A549 (cell line): ENCODE results near the gene PUM1. TPM values are rescaled to one million over a fixed set of nuclear protein-coding genes. Genes with fewer than 3 reads are reported as not detected.

Experiments used
- ATAC-seq, 2 experiments: fragments of 200-7000 bp in 1 of 2; fragments of >200 bp in 1 of 2; cut with Nextera tagmentation in 1 of 2; cut with Tn5 transposase in 1 of 2; 3 replicates each; pipeline versions ENCODE4 v1.8.0 to v1.9.1; 2018 to 2020; ENCODE audit warnings: mild to moderate bottlenecking in 1 of 2, moderate library complexity in 1 of 2
- CTCF ChIA-PET: fragments of 300-600 bp; sonication (Branson Sonifier 250); formaldehyde crosslinking; extraction: SDS; loops from one replicate; lab custom pipeline; 2021; ENCODE audit warnings: antibody characterized with exemption, inconsistent platforms; lab: Yijun Ruan, JAX
- POLR2A ChIA-PET: fragments of 350-600 bp; formaldehyde crosslinking; extraction: SDS; loops from one replicate; lab custom pipeline; 2021; ENCODE audit warnings: antibody characterized with exemption, inconsistent platforms; lab: Yijun Ruan, JAX
- DNase-seq, 2 experiments: peaks; one replicate each; pipeline versions ENCODE4 v3.0.0 to v3.0.0-alpha.2; 2011 to 2016; ENCODE audit warnings: low read depth in 1 of 2, low spot score in 1 of 2
- FAIRE-seq: peaks from 2 replicates; lab custom pipeline; 2011; peaks lifted over from hg19 to GRCh38; lab: Jason Lieb, UNC
- H3K27ac ChIP-seq, 2 experiments: fragments of >200 bp; sonication (Bioruptor Twin); formaldehyde crosslinking; 3 replicates each; pipeline ENCODE4 v1.5.1; 2016 to 2017
- H3K4me1 ChIP-seq: fragments of >200 bp; sonication (Bioruptor Twin); formaldehyde crosslinking; 3 replicates; pipeline ENCODE4 v1.6.1; 2016
- H3K4me2 ChIP-seq: fragments of >200 bp; sonication (Bioruptor Twin); formaldehyde crosslinking; 3 replicates; pipeline ENCODE4 v1.6.1; 2016
- H3K4me3 ChIP-seq: fragments of >200 bp; sonication (Bioruptor Twin); formaldehyde crosslinking; 3 replicates; pipeline ENCODE4 v1.5.1; 2016
- H3K9me3 ChIP-seq: fragments of >200 bp; sonication (Bioruptor Twin); formaldehyde crosslinking; 3 replicates; pipeline ENCODE4 v1.6.1; 2016
- BCL3 ChIP-seq: fragments of >200 bp; sonication (Bioruptor Twin); formaldehyde crosslinking; IDR thresholded peaks from 3 replicates; pipeline ENCODE4 v1.6.1; 2016
- CHD2 ChIP-seq: fragments of 150-350 bp; IDR thresholded peaks from 2 replicates; pipeline ENCODE4 v1.6.1; 2014; ENCODE audit warnings: low read length; ENCODE audit not compliant: partially characterized antibody
- CTCF ChIP-seq: fragments of >200 bp; sonication (Bioruptor Twin); formaldehyde crosslinking; IDR thresholded peaks from 3 replicates; pipeline ENCODE4 v1.5.1; 2016
- EHF ChIP-seq: fragments of 250-450 bp; sonication (Bioruptor Pico); IDR thresholded peaks from 2 replicates; pipeline ENCODE4 v1.5.0; 2020; ENCODE audit warnings: mild to moderate bottlenecking
- GATA3 ChIP-seq: IDR thresholded peaks from 2 replicates; pipeline ENCODE4 v1.6.1; 2012; ENCODE audit warnings: borderline replicate concordance
- HES2 ChIP-seq: fragments of >200 bp; sonication (Bioruptor Twin); formaldehyde crosslinking; IDR thresholded peaks from 2 replicates; pipeline ENCODE4 v1.6.1; 2016
- JUNB ChIP-seq: fragments of >200 bp; sonication (Bioruptor Twin); formaldehyde crosslinking; IDR thresholded peaks from 2 replicates; pipeline ENCODE4 v1.6.1; 2016
- KDM1A ChIP-seq: fragments of 200-600 bp; sonication (generic); IDR thresholded peaks from 2 replicates; pipeline ENCODE4 v1.6.1; 2016; ENCODE audit warnings: low read depth, mild to moderate bottlenecking
- MAZ ChIP-seq: fragments of 150-350 bp; IDR thresholded peaks from 2 replicates; pipeline ENCODE4 v1.6.1; 2014; ENCODE audit warnings: antibody characterized with exemption, low read depth, low read length, borderline replicate concordance
- MYC ChIP-seq: IDR thresholded peaks from 2 replicates; pipeline ENCODE4 v1.6.1; 2012; ENCODE audit warnings: mild to moderate bottlenecking, inconsistent platforms, low read length, improper control_type of control experiment, borderline replicate concordance
- NR3C1 ChIP-seq: fragments of >200 bp; sonication (Bioruptor Twin); formaldehyde crosslinking; IDR thresholded peaks from 3 replicates; pipeline ENCODE4 v1.6.1; 2017
- POLR2A ChIP-seq: IDR thresholded peaks from 2 replicates; pipeline ENCODE4 v1.6.1; 2012; ENCODE audit warnings: mild to moderate bottlenecking, low read length
- POLR2AphosphoS2 ChIP-seq: conservative IDR thresholded peaks from 2 replicates; pipeline ENCODE4 v1.6.1; 2012; ENCODE audit warnings: low read length, improper control_type of control experiment, inconsistent platforms
- RAD21 ChIP-seq, 2 experiments: fragments of >200 bp in 1 of 2; sonication (Bioruptor Twin) in 1 of 2; formaldehyde crosslinking in 1 of 2; IDR thresholded peaks in 1 of 2; conservative IDR thresholded peaks in 1 of 2; 2 replicates in 1 of 2; 3 replicates in 1 of 2; pipeline ENCODE4 v1.6.1; 2012 to 2018; ENCODE audit warnings: inconsistent platforms in 1 of 2
- RNF2 ChIP-seq: fragments of 200-600 bp; sonication (generic); IDR thresholded peaks from 2 replicates; pipeline ENCODE4 v1.6.1; 2016; ENCODE audit warnings: low read depth, mild to moderate bottlenecking, antibody characterized with exemption, moderate library complexity, borderline replicate concordance
- SMC3 ChIP-seq: fragments of >200 bp; sonication (Bioruptor Twin); formaldehyde crosslinking; IDR thresholded peaks from 3 replicates; pipeline ENCODE4 v1.6.1; 2018; ENCODE audit warnings: inconsistent platforms
- SREBF2 ChIP-seq: fragments of 450-650 bp; IDR thresholded peaks from 2 replicates; pipeline ENCODE4 v1.6.1; 2014; ENCODE audit warnings: mild to moderate bottlenecking, moderate library complexity
- ZC3H11A ChIP-seq: fragments of 450-650 bp; IDR thresholded peaks from 2 replicates; pipeline ENCODE4 v1.6.1; 2014; ENCODE audit warnings: antibody characterized with exemption, mild to moderate bottlenecking
- ZFP36 ChIP-seq: fragments of 450-650 bp; IDR thresholded peaks from 2 replicates; pipeline ENCODE4 v1.6.1; 2014; ENCODE audit warnings: borderline replicate concordance; ENCODE audit not compliant: partially characterized antibody
- WGBS: methylation state at CpG from one replicate; pipeline ENCODE4 v1.1.6; 2017; ENCODE audit errors: missing lambda C conversion rate; 5-methylcytosine and 5-hydroxymethylcytosine counted together
- polyA plus RNA-seq, 4 experiments: library from polyadenylated mRNA; depleted of rRNA in 3 of 4; stranded (reverse); fragments of >200 nt; fragmentation: RNase III in 1 of 4; extraction: RNeasy Plus Mini Kit Qiagen cat#74134 plus additional on column Dnase treatment in 1 of 4; gene quantifications; 2 replicates in 3 of 4; 3 replicates in 1 of 4; pipeline ENCODE4 v1.2.3, GENCODE V29; 2011 to 2017
- TF ChIP-seq, protein P1 (sequence below): IDR thresholded peaks from 2 replicates; pipeline ENCODE4 v1.6.1; 2012; ENCODE audit warnings: low read depth, borderline replicate concordance
- TF ChIP-seq, protein P2 (sequence below): IDR thresholded peaks from 2 replicates; pipeline ENCODE4 v1.6.1; 2012

Gene PUM1
- polyA plus RNA-seq, 2 of the 4 experiments (the other 2 are of a cell fraction): 30.2 to 55.3 TPM

DNA sequence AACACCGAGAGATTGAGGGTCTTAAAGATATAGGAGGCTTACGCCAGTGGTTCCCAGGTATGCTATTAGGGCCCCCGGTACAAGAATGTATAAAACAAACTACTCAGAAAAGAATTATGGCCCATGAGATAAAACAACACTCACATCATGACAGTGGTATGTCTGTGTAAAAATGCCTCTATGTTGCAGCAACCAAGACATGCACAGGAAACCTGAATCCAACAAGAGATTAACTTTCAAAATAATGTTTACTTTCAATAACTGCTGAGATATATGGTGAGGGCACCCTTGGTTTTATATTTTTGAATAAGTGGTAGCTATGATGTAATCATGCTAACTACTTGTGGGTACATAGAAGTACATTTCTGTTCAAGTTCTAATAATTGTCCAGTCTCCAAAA is 74.9 kb downstream of the PUM1 start:
- H3K4me2 ChIP-seq: no peak overlapping the region
- TF ChIP-seq, protein P1, sequence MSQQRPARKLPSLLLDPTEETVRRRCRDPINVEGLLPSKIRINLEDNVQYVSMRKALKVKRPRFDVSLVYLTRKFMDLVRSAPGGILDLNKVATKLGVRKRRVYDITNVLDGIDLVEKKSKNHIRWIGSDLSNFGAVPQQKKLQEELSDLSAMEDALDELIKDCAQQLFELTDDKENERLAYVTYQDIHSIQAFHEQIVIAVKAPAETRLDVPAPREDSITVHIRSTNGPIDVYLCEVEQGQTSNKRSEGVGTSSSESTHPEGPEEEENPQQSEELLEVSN: no peak
- TF ChIP-seq CTCF (no peak), POLR2AphosphoS2 (no peak), GATA3 (no peak), BCL3 (no peak), KDM1A (no peak), MAZ (no peak), ZC3H11A (no peak), CHD2 (no peak), HES2 (no peak), MYC (no peak), JUNB (no peak), SMC3 (no peak), RAD21 (conservative IDR thresholded peaks at IDR 0.05 in 1 of 2, IDR thresholded peaks at IDR 0.05 in 1 of 2) (no peak), SREBF2 (no peak)
- ChIA-PET POLR2A (no interaction called here), CTCF (interaction anchor here (1.0 kb wide), 2 partner anchors 10 to 28 kb away, joined by 3 to 4 read pairs; no protein-coding TSS in a partner anchor)
- 93% methylated on average over 3 of the region's 3 CpGs for WGBS
- H3K9me3 ChIP-seq: no peaks in the 10 kb centered on the region
- H3K4me1 ChIP-seq: peaks cover 15% of the 10 kb centered on the region
- DNase-seq (no peak), ATAC-seq (no peak), FAIRE-seq (no peak)
- H3K4me3 ChIP-seq: no peak overlapping the region
- no peak overlapping the region for H3K27ac ChIP-seq

DNA sequence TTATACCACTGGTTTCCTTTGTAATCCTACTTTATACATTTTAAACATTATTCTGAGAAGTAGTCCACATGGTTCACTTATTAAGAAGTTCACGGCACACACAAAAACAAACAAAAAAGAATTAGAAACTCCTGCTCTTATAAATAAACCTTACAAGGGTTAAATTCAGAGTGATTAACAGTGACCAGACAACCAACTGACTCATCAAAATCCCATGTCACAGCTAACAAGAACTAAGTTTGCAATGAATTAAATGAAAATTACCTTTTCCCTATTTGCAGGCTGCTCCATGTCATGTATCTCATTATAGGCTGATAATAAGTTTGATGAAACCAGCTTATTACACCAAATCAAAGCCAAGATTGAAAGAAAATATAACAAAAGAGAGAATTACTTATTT is 77.5 kb downstream of the PUM1 start:
- Histone ChIP-seq H3K4me2 (peak overlapping the region; percentile 4; the same call in 2 of the 3 replicates), H3K4me3 (no peak overlapping the region), H3K4me1 (peaks cover 16% of the 10 kb centered on the region), H3K27ac (no peak overlapping the region), H3K9me3 (no peaks in the 10 kb centered on the region)
- no peak for TF ChIP-seq ZFP36
- TF ChIP-seq POLR2A: no peak
- no peak for TF ChIP-seq KDM1A
- no peak for TF ChIP-seq EHF (CRISPR knock-in tag)
- no peak for TF ChIP-seq RAD21 (conservative IDR thresholded peaks at IDR 0.05 in 1 of 2, IDR thresholded peaks at IDR 0.05 in 1 of 2)
- TF ChIP-seq NR3C1: no peak
- TF ChIP-seq RNF2: no peak
- ChIA-PET POLR2A (no interaction called here), CTCF (interaction anchor here (1.0 kb wide), 1 partner anchor 59 kb away, joined by 4 read pairs; no protein-coding TSS in a partner anchor)
- FAIRE-seq (no peak), DNase-seq (no peak), ATAC-seq (no peak)
- WGBS: 92% methylated on average over 1 of the region's 1 CpG

- ChIA-PET POLR2A (no interaction called here), CTCF (interaction anchor here (0.7 kb wide), 1 partner anchor 170 kb away, joined by 4 read pairs; no protein-coding TSS in a partner anchor)
- WGBS: 83% methylated on average over 3 of the region's 3 CpGs
Observed at GRCh38 chr1:30986755-30987154, 78.8 kb downstream of the PUM1 start.

More at GRCh38 chr1:30986755-30987154, 78.8 kb downstream of the PUM1 start:
- DNase-seq (no peak), ATAC-seq (no peak), FAIRE-seq (no peak)
- Histone ChIP-seq H3K9me3 (no peaks in the 10 kb centered on the region), H3K27ac (no peak overlapping the region), H3K4me1 (peaks cover 23% of the 10 kb centered on the region), H3K4me2 (no peak overlapping the region), H3K4me3 (no peak overlapping the region)
- TF ChIP-seq, protein P2, sequence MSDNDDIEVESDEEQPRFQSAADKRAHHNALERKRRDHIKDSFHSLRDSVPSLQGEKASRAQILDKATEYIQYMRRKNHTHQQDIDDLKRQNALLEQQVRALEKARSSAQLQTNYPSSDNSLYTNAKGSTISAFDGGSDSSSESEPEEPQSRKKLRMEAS: no peak
